Keratinocyte (primary cell): ENCODE results near the gene SCYGR8.

ENCODE experiments used
- EZH2 ChIP-seq: IDR thresholded peaks from one replicate; pipeline ENCODE4 v1.6.1; 2012; ENCODE audit warnings: inconsistent platforms, mild to moderate bottlenecking, low read length, moderate library complexity
- TF ChIP-seq, protein P1 (sequence below), 3 experiments: IDR thresholded peaks in 1 of 3; conservative IDR thresholded peaks in 1 of 3; optimal IDR thresholded peaks in 1 of 3; 2 replicates in 2 of 3; 3 replicates in 1 of 3; pipeline versions ENCODE3 to v1.5.1; 2011; ENCODE audit warnings: low read length in 3 of 3, mild to moderate bottlenecking in 3 of 3, moderate library complexity in 2 of 3, control low read depth in 1 of 3, inconsistent platforms in 1 of 3; ENCODE audit not compliant: insufficient read depth in 2 of 3; ENCODE audit errors: extremely low read depth in 1 of 3

DNA sequence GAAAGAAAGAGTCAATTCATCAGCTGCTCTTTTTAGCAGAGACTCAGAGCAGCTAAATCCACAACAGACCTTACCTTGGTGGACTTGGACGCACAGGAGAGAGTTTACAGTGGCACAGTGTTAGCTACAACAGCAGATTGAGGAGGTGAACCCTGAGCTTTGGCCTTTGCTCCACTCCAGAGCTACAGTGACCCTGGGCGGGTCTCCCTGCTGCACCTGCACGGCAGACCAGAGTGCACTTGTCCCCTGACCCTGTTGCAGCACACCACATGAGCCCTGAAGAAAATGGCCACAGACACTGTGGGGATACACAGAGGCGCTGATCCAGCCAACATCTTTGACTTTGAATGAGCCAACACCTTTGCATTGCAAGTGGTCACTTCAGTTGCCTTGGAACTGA lies 38.8 kb upstream of the SCYGR8 start:
- TF ChIP-seq, protein P1, sequence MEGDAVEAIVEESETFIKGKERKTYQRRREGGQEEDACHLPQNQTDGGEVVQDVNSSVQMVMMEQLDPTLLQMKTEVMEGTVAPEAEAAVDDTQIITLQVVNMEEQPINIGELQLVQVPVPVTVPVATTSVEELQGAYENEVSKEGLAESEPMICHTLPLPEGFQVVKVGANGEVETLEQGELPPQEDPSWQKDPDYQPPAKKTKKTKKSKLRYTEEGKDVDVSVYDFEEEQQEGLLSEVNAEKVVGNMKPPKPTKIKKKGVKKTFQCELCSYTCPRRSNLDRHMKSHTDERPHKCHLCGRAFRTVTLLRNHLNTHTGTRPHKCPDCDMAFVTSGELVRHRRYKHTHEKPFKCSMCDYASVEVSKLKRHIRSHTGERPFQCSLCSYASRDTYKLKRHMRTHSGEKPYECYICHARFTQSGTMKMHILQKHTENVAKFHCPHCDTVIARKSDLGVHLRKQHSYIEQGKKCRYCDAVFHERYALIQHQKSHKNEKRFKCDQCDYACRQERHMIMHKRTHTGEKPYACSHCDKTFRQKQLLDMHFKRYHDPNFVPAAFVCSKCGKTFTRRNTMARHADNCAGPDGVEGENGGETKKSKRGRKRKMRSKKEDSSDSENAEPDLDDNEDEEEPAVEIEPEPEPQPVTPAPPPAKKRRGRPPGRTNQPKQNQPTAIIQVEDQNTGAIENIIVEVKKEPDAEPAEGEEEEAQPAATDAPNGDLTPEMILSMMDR (optimal IDR thresholded peaks at IDR 0.05 in 1 of 3, IDR thresholded peaks at IDR 0.05 in 1 of 3, conservative IDR thresholded peaks at IDR 0.05 in 1 of 3; ENCODE audit: extremely low read depth in 1 of 3, insufficient read depth in 2 of 3, low read length in 3 of 3): no peak
- no peak for TF ChIP-seq EZH2
